HG02852 (cell line): ENCODE results near the gene NTN4.
"Not testable (repeated sequence)": the region's sequence is repeated elsewhere in the genome, so short reads cannot be mapped to it uniquely, and the experiment has no call there.

Source experiments
- ATAC-seq: cut with Tn5 transposase; IDR thresholded peaks from one replicate; pipeline ENCODE4 v1.9.1; 2021; ENCODE audit warnings: mild to moderate bottlenecking, moderate library complexity; ENCODE audit not compliant: unreplicated experiment

The NTN4 gene

DNA sequence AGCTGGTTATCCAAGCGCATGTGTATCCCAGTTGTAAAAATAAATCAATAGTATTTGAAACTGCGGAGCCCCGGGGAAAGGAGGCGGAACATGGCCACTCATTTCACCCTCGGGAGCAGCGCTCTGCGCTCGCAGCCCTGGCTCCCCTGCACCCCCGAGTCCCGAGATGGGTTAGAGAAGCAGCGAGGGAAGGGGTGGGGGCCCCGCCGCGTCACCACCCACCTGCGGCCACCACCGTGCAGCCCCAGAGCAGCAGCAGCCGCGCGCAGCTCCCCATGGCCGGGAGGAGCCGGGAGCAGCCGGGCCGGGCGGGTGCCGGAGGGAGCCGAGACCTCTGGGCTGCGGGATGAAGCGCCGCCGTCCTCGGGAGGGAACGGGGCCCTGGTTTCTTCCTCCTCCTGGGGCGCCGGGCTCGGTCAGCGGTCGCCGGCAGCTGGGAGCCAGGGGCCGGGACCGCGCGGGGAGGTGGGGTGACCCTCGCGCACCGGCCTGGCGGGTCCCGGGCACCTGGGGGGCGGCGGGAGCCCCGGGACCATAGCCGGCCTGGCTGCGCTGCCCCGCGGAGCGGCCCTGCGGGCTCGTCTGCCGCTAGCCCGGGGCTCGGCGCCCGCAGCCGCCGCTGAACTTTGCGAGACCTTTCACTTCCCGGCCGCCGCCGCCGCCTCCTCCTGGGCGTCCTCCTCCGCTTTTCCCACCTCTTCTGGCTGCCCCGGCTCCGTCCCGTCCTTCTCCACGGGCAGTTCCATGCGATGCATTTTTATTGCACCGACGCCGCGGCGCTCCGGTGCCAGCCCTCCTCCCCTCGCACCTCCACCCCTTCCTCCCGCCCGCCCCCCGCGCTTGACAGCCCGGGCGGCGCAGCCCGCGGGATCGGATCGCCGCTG lies at the start of gene NTN4:
Gene NTN4, minus strand, starts transcription at position 732 of the 884 bp plus-strand sequence. Its CDS starts 455 bp downstream, at position 277.
- ATAC-seq, result peak; percentile 73

DNA sequence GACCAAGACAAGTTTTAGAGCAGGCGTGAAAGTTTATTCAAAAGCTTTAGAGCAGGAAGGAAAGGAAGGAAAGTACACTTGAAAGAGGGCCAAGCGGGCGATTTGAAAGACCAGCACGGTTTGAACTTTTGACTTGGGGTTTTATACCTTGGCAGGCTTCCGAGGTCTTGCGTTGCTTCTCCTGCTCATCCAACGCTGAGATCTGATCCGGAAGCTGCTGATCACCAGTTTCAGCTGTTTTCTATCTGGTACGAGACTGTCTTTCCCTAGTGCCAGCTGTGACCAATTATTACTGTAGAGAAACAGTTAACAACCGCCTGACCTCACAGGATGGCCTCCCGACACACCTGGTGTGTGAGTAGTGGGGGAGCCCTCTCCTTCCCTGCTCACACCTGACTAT lies 47.6 kb upstream of the NTN4 start:
- ATAC-seq, result no peak

GRCh38 chr12:95837240-95838038 lies 46.9 kb upstream of the NTN4 start:
- ATAC-seq, result no peak

GRCh38 chr12:95836630-95837239 lies 46.2 kb upstream of the NTN4 start:
- ATAC-seq, result no peak

DNA sequence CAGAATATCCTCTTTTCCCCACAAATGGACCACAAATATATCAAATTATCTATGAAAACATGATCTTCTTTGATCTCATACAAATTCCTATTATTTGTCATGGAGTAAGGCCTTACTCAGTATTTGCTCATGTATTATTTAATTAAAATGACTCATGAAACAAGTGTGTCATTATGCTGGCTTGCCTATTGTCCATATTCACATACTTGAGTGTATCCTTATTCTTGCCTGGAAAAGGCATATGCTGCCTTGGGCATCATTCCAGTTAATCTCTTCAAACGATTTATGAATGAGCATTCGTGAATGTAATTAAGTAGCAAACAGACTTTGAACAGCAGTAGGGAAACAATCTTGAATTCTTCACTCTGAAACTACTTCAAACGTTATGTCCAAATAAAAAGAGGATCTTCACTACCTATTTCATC lies 45.6 kb upstream of the NTN4 start:
- no peak for ATAC-seq

- ATAC-seq, result no peak
Measured at GRCh38 chr12:95834572-95834971, 44.0 kb upstream of the NTN4 start.

- no peak for ATAC-seq
Measured at GRCh38 chr12:95830335-95831089, 39.9 kb upstream of the NTN4 start.

GRCh38 chr12:95829395-95829794 lies 38.8 kb upstream of the NTN4 start:
- ATAC-seq, result no peak

DNA sequence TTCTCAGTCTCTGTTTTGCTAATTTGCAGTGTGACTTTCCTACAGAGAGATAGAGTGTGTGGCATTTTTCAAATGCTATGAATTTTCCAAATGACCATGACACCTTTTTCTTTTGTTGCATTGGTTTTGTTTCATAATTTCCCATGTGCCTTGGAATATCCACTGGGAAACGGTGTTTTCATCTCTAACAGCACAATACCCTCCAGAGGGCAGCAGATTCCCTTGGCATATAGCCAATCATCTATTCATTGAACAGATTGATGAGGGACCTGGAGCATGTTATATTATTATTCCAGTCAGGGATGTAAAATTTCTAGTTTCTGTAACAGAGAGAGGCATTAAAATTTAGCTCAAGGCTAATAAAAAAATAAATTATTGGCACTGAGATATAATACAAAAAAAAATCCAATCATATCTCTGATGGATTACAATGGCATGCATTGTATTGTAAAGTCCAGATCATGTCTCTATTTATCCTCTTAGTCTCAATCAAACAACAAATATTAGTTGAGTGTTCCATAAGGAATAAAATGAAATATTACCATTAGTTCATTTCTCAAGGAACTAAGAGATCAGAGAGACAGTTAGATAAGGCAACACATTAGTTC lies 29.6 kb upstream of the NTN4 start:
- ATAC-seq, result no peak

- ATAC-seq, result no peak
Measured at GRCh38 chr12:95815632-95816212, 25.2 kb upstream of the NTN4 start.

DNA sequence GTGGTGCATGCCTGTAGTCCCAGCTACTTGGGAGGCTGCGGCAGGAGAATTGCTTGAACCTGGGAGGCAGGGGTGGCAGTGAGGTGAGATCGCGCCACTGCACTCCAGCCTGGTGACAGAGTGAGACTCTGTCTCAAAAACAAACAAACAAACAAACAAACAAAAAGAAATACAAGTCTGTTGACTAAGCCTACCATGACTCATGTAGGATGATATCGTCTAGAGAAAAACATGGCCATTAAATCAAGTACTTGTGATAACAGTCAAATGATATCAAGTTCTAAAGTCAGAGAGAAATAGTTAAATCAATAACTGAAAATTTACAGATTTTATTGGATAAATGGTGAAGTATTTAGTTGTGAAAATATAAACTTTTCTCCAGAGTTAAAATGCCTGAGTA lies 21.6 kb upstream of the NTN4 start:
- ATAC-seq, result not testable (repeated sequence)

- no peak for ATAC-seq
Measured at GRCh38 chr12:95810411-95810810, 19.8 kb upstream of the NTN4 start.

DNA sequence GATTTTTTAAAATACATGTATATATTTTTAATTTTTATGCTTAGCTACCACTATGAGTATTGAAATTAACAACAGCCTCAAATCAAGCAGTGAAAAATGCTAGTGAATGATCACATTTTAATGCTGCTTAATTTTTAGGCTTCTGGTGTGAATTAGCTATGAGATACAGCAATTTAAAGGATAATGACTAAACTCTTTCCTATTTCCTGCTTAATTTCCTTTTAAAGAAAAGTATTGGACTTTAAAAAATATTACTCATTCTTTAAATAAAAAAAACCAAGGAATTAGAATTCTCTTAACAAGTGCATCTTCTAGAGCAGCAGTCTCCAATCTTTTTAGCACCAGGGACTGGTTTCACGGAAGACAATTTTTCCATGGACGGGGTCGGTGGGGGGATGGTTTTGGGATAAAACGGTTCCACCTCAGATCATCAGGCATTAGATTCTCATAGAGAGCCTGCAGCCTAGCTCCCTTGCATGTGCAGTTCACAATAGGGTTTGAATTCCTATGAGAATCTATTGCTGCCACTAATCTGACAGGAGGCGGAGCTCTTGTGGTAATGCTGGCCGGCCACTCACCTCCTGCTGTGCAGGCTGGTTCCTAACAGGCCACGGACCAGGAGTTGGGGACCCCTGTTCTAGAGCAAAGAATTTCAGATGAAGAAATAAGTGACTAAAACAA lies 18.6 kb upstream of the NTN4 start:
- no peak for ATAC-seq

DNA sequence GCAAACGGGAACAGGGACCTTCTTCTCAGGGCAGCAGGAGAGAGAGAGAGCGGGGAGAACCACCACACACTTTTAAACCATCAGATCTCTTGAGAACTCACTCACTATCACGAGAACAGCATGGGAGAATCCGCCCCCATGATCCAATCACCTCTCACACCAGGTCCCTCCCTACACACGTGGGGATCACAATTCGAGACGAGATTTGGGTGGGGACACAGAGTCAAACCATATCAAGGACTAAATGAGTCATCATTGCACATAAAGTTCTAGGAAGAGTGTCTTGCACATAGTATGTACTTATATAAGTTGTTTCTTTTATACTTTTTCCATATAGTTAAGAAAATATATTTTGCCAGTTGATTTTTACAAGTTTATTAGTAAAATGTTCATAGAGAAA lies 17.6 kb upstream of the NTN4 start:
- ATAC-seq, result no peak

GRCh38 chr12:95805864-95806671 lies 15.5 kb upstream of the NTN4 start:
- ATAC-seq, result no peak

DNA sequence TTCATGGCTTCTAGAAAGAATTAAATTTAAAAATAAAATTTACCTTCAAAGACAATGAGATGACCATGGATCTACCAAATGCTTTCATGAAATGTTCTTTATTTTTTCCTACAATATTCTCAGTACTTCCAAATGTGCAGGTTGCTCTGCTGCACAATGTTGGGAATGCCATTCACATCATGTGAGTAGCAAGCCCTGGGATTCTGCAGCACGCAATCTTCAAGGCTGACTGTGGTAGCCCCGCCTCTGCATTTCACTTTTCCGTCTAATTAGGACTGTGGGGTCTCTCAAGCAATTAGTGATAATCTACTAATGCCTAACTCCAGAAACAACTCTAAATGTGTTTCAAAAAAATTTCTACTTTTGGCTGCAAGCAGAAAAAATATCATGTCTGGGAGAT lies 13.7 kb upstream of the NTN4 start:
- ATAC-seq, result no peak

- ATAC-seq, result no peak
Measured at GRCh38 chr12:95803817-95804216, 13.3 kb upstream of the NTN4 start.

- no peak for ATAC-seq
Measured at GRCh38 chr12:95802482-95803270, 12.1 kb upstream of the NTN4 start.
